ENCODE measurements around the gene AGTPBP1. TPM values are rescaled to one million over a fixed set of nuclear protein-coding genes. Genes with fewer than 3 reads are reported as not detected.

AGTPBP1 gene
- total RNA-seq, 2 experiments from 2014 or later: 43.9 to 46.4 TPM

GRCh38 chr9:85533538-85533937, 208.2 kb downstream of the AGTPBP1 start:
- ChIA-PET POLR2A (no interaction called here), CTCF (no interaction called here)
- DNase-seq: no peak
- Mint-ChIP-seq H3K4me3 (no peak overlapping the region), H3K9me3 (no peaks in the 10 kb centered on the region), H3K27me3 (no peaks in the 10 kb centered on the region), H3K27ac (no peak overlapping the region), H3K36me3 (ENCODE audit: low read depth) (no peaks in the 10 kb centered on the region), H3K4me1 (ENCODE audit: low read depth) (no peaks in the 10 kb centered on the region)
- no peak for TF ChIP-seq CTCF (IDR thresholded peaks at IDR 0.05)
- intact Hi-C loops (cut with micrococcal nuclease): no loop called here
- ATAC-seq: no peak

DNA sequence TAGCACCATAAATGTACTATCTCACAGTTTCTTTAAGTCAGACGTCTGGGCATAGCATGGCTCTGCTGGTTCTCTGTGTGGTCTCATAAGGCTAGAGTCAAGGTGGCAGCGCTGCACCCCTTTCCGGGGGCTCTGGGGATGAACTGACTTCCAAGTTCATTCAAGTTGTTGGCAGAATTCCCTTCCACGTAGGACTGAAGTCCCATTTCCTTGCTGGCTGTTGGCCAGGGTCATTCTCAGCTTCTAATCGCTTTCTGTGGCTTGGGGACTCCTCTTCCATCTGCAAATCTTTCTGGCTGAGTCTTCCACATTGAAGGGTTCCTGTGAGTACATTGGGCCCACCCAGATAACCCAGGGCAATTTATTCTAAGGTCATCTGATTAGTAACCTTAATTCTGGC, 211.0 kb downstream of the AGTPBP1 start:
- peaks cover 3% of the 10 kb centered on the region for H3K27me3 Mint-ChIP-seq
- no peak for TF ChIP-seq CTCF (IDR thresholded peaks at IDR 0.05)
- CTCF ChIA-PET: no interaction called here
- POLR2A ChIA-PET: no interaction called here
- H3K36me3 Mint-ChIP-seq (ENCODE audit: low read depth): no peaks in the 10 kb centered on the region
- H3K27ac Mint-ChIP-seq: no peak overlapping the region
- H3K4me3 Mint-ChIP-seq: no peak overlapping the region
- H3K9me3 Mint-ChIP-seq: no peaks in the 10 kb centered on the region
- DNase-seq: no peak
- intact Hi-C loops (cut with micrococcal nuclease): no loop called here
- H3K4me1 Mint-ChIP-seq (ENCODE audit: low read depth): no peaks in the 10 kb centered on the region
- ATAC-seq: no peak

- no peaks in the 10 kb centered on the region for H3K4me1 Mint-ChIP-seq (ENCODE audit: low read depth)
- no peaks in the 10 kb centered on the region for H3K9me3 Mint-ChIP-seq
- no peak for DNase-seq
- POLR2A ChIA-PET: no interaction called here
- CTCF ChIA-PET: interaction anchor here (1.4 kb wide), 1 partner anchor 81 kb away, joined by 3 read pairs; no protein-coding TSS in a partner anchor
- no peak for TF ChIP-seq CTCF (IDR thresholded peaks at IDR 0.05)
- H3K27me3 Mint-ChIP-seq: peaks cover 21% of the 10 kb centered on the region
- intact Hi-C loops (cut with micrococcal nuclease): no loop called here
- H3K4me3 Mint-ChIP-seq: no peak overlapping the region
- ATAC-seq: no peak
- no peaks in the 10 kb centered on the region for H3K36me3 Mint-ChIP-seq (ENCODE audit: low read depth)
- H3K27ac Mint-ChIP-seq: no peak overlapping the region
Observed at GRCh38 chr9:85528607-85529006, 213.1 kb downstream of the AGTPBP1 start.

DNA sequence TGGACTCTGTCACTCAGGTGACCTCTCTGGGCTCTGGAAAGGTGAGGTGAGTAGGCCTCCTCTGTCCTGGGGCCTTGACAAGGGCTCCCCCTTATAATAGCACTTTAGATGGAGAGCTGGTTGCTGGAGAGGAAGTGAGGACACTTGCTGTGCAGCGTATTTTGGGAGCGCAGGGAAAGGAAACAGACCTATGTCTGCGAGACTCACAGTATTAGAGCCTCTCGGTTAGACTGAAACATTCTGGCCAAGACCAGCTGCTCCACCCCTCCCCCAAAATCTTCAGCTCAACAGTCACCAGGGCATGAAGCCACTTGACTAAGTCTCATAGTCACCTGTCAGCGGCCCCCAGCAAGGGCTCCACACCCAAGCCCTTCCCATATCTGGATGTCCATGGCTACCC, 213.6 kb downstream of the AGTPBP1 start:
- POLR2A ChIA-PET: no interaction called here
- TF ChIP-seq CTCF (IDR thresholded peaks at IDR 0.05): no peak
- intact Hi-C loops (cut with micrococcal nuclease): no loop called here
- H3K9me3 Mint-ChIP-seq: no peaks in the 10 kb centered on the region
- DNase-seq (no peak), ATAC-seq (no peak)
- no peak overlapping the region for H3K27ac Mint-ChIP-seq
- no peak overlapping the region for H3K4me3 Mint-ChIP-seq
- no peaks in the 10 kb centered on the region for H3K36me3 Mint-ChIP-seq (ENCODE audit: low read depth)
- H3K4me1 Mint-ChIP-seq (ENCODE audit: low read depth): no peaks in the 10 kb centered on the region
- H3K27me3 Mint-ChIP-seq: peaks cover 25% of the 10 kb centered on the region
- CTCF ChIA-PET: interaction anchor here (1.4 kb wide), 1 partner anchor 82 kb away, joined by 3 read pairs; no protein-coding TSS in a partner anchor

GRCh38 chr9:85527331-85528020, 214.3 kb downstream of the AGTPBP1 start:
- ATAC-seq: no peak
- TF ChIP-seq CTCF (IDR thresholded peaks at IDR 0.05): no peak
- Mint-ChIP-seq H3K27me3 (peaks cover 31% of the 10 kb centered on the region), H3K4me3 (no peak overlapping the region), H3K27ac (no peak overlapping the region), H3K36me3 (ENCODE audit: low read depth) (no peaks in the 10 kb centered on the region), H3K9me3 (no peaks in the 10 kb centered on the region), H3K4me1 (ENCODE audit: low read depth) (peaks cover under 1% of the 10 kb centered on the region)
- POLR2A ChIA-PET: no interaction called here
- CTCF ChIA-PET: interaction anchor here (1.4 kb wide), 1 partner anchor 82 kb away, joined by 3 read pairs; no protein-coding TSS in a partner anchor
- intact Hi-C loops (cut with micrococcal nuclease): no loop called here
- DNase-seq: no peak

All from activated CD8-positive, alpha-beta T cell treated with anti-CD3 and anti-CD28 coated beads for 36 hours (primary cell).